Activated T-cell treated with anti-CD3 and anti-CD28 coated beads for 48 hours (primary cell): Measurements from ENCODE around the gene PRICKLE2.

Source experiments
- DNase-seq: peaks from one replicate; pipeline ENCODE4 v3.0.0-alpha.2; 2020; ENCODE audit warnings: low read depth

Gene PRICKLE2

DNA sequence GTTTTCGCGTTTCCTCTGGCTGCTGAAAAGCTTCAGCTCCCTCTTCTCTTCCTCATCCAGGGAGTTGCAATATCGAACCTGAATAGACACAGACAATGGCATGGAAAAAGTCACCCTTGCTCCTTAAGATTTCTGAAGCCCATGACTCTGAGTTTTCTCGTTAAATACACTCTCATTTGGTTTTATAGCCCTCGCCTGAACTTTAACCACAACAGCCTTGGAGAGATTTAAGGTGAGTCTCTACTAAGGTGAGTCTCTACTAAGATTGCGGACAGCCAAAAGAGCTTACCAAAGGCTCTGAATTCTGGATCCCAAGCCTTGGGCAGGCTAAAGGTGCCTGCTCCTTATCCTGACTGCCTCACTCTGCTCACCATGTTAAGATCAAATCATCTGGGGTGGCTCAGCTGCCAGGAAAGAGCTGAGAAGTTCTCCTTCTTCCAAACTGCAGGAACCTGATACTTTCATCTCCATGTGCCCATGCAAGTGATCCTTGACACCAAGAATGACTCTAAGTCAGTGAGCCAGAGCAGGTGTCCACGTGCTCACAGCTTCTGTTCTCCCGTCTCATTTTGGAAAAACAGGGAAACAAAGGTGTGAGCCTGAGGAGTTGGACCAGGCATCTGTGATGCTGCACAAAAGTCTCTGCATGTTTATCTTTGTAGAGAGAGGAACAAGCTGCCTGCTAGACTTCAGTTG, 65.1 kb downstream of the PRICKLE2 start:
- no peak for DNase-seq

- DNase-seq = no peak
Measured at GRCh38 chr3:64158334-64158733, 66.9 kb downstream of the PRICKLE2 start.

GRCh38 chr3:64157150-64158035, 67.9 kb downstream of the PRICKLE2 start:
- DNase-seq = no peak

DNA sequence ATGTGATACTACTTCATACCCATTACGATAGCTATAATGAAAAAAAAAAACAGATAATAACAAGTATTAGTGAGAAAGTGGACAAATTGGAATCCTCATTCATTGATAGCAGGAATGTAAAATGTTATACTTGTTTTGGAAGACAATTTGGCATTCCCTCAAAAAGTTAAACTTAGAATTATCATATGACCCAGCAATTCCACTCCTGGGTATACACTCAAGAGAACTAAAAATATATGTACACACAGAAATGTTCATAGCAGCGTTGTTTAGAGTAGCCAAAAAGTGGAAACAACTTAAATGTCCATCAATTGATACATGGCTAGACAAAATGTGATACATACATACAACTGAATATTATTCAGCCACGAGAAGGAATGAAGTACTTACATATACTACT, 69.9 kb downstream of the PRICKLE2 start:
- no peak for DNase-seq

DNA sequence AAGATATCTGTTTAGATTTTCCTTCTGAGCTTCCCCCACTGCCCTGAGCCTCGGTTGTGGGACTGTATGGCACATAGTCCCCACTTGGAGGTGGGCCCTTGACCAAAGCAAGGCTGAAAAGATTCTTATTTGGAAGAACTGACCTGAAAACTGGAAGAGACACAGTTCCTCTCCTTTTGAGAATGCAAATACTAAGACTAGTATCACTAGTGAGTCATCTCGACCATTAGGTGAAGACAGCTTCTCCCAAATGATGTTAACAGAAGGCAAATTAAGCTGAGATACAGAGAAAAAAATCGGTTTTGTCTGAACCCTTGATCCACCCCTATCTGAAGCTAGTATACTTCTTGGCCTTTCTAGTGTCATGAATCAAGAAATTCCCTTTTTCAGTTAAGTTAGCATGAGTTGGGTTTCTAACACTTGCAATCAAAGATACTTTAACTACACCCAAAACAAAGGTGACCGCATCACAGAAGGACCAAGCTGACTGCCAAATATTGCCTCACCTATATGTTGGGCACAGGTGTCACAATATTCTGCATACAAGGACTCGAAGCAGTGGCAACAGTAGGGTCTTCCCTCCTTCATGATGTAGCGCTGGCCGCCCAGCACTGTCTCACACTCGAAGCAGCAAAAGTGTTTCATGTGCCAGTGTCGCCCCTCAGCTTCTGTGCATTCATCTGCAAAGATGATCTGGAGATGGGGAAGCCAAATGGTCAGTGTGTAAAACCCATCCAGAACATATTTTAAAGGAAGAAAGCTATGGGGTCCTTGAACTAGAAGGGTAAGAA, 72.4 kb downstream of the PRICKLE2 start:
- no peak for DNase-seq

GRCh38 chr3:64152086-64152485, 73.2 kb downstream of the PRICKLE2 start:
- DNase-seq = no peak

- no peak for DNase-seq
Measured at GRCh38 chr3:64151342-64151871, 73.9 kb downstream of the PRICKLE2 start.

GRCh38 chr3:64150623-64151207, 74.6 kb downstream of the PRICKLE2 start:
- DNase-seq = no peak

- DNase-seq = no peak
Measured at GRCh38 chr3:64149886-64150285, 75.4 kb downstream of the PRICKLE2 start.

- no peak for DNase-seq
Measured at GRCh38 chr3:64148955-64149653, 76.2 kb downstream of the PRICKLE2 start.

DNA sequence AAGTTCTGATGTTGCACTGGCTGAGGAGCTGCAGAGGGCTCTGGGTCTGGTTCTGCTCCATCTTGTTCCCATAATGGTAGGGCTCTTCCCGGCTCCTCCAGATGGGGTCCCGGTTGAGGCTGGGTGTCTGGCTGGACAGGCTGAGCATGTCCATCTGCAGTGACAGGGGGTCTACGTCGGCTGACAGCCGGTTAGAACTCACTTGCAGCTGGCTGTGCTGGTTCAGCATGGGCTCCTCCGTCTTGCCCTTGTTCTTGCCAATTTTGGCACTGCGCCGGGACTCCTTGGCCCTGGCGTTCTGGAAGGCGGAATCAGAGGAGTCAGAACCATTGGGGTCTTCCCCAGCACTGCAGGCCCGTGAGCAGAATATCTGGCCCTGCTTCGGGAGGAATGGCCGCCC, 78.1 kb downstream of the PRICKLE2 start:
- DNase-seq = no peak

DNA sequence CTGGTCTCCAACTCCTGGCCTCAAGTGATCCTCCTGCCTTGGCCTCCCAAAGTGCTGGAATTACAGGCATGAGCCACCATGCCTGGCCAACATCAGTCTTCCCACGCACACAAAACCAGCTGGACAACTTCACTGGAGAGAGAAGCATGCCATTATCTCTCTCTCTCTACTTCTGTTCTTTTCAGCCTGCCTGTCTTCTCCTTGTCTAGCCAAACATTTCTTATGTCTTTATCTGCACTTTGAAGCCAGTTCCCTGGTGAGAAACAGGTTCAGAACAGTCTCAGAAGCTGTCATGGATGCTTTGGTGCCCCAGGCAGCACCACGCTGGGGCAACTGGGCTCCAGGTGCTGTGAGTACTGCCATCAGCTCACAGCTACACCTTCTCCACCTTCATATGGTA, 79.8 kb downstream of the PRICKLE2 start:
- no peak for DNase-seq

GRCh38 chr3:64144241-64144900, 80.9 kb downstream of the PRICKLE2 start:
- no peak for DNase-seq

GRCh38 chr3:64143409-64144130, 81.7 kb downstream of the PRICKLE2 start:
- no peak for DNase-seq

- no peak for DNase-seq
Measured at GRCh38 chr3:64141476-64141875, 83.8 kb downstream of the PRICKLE2 start.

GRCh38 chr3:64140651-64141050, 84.6 kb downstream of the PRICKLE2 start:
- DNase-seq = no peak

GRCh38 chr3:64138656-64139375, 86.5 kb downstream of the PRICKLE2 start:
- no peak for DNase-seq

- no peak for DNase-seq
Measured at GRCh38 chr3:64138046-64138445, 87.2 kb downstream of the PRICKLE2 start.

GRCh38 chr3:64134882-64135281, 90.4 kb downstream of the PRICKLE2 start:
- DNase-seq = no peak
